Superior temporal gyrus (tissue), 1 donor: Measurements from ENCODE around the gene PVALEF.

ENCODE experiments used
- DNase-seq: peaks from one replicate; pipeline ENCODE4 v3.0.0-alpha.2; 2016; ENCODE audit errors: extremely low spot score

PVALEF gene

DNA sequence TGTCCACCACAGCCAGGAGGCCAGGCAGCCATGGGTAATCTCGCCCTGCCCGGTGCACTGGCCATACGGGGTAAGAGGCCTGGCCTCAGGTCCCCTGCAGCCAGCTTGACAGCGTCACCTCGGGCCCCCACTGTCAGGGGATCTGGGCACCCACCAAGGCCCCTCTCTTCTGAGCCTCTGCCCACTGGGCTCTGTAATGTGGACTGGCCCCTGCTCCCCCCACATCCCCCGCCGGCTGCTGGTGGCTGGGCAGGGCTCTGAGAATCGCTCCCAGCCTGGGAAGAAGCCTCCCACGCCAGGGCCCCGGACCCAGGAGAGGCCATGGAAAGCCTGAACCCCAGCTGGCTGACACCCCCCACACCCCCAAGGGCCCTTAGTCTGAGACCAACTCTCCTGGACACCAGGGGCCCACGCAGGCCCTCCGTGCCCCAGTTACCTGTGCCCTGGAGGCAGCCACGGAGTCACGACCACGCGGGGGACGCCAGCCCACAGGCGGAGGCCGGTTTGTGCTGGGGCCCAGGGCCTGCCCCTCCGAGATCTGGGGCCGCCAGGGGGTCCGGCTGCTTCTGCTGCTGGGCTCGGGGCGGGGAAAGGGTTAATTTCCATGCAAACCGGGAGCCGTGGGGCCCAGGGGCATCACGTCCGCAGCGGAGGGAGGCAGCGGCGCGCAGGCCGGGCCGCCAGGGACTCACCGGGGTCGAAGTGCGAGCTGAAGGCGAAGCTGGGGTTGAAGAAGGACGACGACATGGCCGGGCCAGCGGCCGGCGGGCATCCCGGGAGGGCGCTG is at the start of gene PVALEF:
PVALEF (plus strand) TSS at position 262 of the 787 bp plus-strand sequence. CDS start 15,720 bp downstream, outside the sequence.
- DNase-seq = no peak

DNA sequence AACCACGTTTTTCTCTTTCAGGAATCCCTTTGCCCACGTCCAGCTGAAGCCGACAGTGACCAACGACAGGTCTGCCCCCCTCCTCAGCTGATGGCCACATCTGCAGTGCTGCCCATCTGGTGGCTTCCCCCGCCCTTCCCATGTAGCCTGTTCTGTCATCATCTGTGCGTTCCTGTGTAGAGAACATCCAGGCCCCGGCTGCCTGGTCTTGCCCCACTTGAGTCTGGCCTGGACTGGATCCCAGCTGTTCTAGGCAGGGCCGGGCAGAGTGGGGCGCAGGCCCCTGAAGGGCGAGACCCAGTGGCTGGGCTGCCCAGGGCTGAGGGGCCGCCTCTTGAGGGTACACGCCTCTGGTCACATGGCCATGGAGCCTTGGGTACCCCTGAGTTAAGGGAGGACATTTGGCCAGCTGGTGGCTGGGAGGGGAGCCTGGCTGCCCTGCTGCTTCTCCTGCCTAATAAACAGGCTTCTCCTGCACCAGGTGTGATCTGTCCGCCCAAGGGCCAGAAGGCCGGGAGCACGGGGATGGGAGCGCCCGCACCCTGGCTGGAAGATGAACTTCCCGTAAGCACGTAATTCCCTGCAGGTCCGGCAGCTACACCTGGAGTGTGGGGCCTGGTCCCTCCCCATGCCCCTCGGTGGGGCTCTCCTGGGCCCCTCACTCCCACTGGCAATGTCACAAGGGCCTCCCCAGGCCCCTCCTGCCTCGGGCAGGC is 49.4 kb upstream of the PVALEF start:
- no peak for DNase-seq

DNA sequence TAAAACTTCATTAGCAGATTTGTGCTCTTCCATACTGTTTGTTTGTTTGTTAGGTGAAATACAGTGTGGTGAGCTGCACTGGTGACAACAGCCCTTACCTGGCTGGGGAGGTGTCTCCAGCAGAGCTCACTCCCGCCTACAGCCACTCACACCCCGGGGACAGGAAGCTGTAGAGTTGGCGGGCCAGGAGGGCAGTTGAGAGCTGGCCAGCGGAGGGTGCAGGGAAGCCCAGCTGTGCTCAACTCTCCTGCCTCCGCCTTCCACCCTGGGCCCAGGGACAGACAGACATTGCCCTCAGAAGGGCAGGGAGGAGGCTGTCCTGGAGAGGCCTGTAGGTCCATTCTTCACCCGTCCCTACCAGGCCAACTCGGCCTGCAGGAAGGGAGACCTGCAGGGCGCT is 48.6 kb upstream of the PVALEF start:
- DNase-seq = no peak

DNA sequence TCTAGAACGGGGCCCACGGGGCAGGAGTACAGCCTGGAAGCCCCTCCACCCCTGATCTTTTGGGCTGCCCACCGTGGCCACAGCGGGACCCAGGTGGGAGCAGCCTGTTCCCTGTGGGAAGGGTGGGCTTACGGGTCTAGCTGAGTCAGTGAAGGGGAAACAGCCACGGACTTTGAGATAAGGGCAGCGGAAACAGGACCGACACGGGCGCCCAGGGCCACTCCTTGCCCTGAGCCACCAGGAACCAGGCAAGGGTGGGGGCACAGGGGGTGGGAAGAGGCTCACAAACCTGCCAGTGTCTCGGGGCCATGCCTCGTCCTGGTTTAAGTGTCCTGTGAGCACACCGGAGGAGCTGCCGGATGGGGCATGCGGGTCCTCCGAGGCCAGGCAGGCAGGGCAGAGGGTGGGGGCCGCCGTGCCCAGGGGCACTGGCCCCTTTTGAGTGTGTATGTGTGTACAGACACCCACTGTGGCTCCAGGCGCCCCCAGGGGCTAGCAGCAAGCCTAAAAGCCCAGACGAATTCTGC is 47.6 kb upstream of the PVALEF start:
- no peak for DNase-seq

DNA sequence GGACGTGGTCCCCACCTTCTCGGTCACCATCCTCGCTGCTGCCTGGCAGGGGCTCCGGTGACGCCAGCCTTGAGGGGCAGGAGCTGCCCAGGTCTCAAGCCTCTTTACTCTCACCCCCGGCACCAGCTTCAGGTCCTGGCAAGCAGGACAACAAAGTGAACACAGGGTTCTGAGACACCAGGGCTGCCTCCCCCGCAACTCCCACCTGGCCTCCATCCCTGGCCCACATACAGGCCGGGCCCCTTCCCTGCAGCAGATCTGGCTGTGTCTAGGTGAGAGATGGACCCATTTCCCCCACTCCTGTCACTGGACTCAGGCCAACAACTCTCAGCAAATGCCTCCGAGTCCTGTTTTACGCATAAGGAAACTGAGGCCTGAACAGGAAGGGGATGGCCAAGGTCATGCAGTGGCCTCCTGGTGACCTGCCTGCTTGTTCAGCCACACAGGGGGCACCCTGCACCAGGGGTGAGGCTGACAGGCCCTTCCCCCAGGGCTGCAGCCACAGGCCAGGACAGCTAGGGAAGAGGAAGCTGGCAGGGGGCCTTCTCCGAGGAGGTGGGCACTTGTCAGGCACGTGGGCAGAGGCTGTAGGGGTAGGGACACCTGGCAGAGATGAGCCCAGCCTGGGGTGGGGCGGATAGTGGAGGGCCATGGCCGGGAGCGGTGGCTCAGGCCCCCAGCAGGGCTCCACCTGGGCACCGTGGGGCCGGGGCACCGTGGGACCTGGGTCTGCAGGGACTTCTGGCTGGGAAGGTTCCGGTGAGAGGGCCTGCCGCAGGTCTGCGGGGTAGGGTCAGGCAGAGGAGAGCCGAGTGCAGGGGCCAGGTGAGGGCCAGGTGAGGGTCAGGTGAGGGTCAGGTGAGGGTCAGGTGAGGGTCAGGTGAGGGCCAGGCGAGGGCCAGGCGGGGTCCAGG is 46.7 kb upstream of the PVALEF start:
- no peak for DNase-seq

DNA sequence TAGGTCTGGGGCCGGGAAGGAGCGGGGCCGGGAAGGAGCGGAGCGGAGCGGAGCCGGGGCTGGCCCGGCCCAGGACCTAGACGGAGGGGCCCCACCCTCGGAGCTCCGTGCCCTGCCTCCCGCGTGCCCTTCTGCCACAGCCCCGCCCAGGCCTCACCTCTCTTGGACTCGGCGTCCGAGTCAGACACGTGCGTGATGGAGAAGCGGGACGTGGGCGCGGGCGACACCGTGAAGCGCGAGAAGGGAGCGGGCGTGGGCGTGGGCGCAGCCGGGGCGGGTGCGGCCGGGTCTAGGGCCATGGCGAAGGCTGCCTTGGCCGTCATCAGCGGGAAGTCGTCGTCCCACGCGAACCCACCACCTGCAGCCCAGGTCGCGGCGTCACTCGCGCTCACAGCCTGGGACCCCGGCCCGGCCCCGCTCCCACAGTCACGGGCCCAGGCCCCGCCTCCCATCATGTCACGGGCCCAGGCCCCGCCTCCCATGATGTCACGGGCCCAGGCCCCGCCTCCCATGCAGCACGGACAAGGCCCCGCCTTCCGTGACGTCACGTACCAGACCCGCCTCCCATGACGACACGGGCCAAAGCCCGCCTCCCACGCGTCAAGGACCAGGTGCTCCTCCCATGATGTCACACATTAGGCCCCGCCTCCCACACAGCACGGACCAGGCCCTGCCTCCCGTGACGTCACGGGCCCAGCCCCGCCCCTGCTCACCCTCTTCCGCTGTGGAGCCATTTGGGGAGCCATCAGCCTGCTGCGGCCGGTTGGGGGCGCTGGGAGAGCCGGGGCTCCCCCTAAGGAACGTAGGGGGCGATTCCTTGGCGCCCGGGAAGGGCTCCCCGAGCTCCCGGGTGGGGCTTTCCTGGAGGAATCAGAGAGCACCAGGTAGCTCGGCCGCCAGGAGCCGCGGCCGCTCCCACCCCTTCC is 45.8 kb upstream of the PVALEF start:
- DNase-seq = peak; percentile 94

DNA sequence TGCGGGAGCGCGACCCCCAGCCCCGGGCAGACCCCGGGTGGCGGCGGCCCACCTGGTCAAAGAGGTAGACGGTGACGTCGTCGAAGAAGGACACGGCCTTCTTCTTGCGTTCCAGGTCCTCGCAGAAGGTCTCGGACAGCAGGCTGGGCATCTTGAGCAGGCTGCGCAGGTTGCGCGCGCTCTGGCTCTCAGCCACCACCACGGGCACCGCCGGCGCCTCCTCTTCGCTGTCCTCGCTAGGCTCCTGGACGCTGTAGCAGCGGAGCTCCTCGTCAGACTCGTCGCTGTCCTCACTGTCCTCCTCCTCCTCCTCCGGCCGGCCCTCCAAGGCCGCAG is 45.2 kb upstream of the PVALEF start:
- DNase-seq = no peak

DNA sequence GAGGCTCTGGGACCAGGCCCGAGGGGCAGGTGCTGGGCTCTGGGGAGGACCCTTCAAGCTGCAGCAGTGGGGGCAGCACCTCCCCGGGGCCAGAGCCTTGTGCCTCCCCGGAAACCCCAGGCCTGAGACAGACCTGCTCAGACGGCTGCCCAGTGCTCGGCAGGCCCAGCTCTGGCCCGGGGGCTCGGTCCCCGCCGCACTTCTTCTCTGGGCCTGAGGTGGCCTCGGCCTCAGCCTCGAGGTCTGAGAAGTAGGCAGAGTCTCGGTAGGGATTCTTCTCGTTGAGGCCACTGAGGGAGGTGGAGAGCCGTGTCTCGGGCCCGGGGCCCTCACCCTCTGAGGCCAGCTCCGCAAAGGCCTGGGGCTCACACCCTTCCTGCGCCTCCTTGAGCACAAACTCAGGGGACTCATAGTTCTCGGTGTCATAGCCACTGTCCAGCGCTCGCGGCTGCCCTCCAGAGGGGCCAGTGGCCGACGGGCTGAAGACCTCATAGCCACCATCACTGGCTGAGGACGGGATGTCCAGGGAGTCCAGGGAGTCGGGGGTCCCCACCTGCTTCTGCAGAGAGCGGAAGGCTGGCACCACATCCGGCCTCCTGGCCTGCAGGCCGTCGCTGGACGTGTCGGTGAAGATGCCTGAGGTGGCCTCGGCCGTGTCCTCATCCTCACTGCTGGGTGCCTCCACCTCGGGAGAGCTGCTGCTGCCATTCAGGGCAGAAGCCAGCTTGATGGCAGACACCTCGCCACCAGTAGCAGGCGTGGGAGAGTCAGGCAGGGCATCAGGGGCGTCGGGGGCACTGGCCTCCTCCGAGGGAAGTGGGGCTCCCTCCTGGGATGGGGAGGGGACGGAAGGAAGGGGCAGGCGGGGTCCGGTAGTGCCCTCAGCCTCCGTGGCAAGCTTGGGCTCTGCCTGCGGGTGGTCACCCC is 44.3 kb upstream of the PVALEF start:
- DNase-seq = no peak

DNA sequence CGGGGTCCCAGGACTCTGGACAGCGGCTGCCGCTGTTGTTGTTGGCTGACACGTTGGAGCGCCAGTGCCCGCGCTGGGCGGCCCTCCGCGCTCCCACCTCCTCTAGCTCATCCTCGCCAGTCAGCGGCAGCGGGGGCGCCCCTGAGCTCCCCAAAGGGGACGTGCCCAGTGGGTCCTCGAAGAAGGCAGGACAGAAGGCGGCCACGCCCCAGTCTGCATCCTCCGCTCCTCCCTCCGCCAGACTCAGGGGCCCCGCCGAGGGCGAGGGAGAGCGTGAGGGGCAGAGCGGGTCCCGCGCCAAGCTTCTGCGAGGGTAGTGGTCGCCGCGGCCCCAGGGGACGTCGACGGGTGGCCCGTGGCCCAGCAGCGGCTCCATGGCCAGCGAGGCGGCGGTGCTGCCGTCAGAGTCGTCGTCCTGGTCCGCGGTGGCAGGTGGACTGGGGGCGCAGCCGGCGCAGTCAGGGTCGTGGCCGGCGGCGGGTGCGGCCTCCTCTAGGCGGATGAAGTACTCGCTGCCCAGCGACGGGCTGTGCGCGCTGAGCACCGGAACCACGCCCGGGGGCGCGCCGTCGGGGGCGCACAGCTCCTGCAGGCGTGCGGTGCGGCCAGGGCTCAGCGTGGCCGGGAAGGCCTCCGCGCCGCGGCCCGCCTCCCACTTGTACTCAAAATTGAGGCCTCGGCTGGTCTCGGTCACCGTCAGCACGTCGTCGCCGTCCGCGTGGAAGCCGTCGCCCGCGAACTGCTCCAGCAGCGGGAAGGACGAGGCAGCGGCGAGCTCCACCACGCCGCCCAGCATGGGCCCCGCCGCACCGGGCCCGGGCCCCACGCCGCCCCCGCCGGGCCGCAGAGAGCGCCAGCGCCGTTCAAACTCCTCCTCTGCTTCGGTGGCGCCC is 43.2 kb upstream of the PVALEF start:
- DNase-seq = peak; percentile 7

DNA sequence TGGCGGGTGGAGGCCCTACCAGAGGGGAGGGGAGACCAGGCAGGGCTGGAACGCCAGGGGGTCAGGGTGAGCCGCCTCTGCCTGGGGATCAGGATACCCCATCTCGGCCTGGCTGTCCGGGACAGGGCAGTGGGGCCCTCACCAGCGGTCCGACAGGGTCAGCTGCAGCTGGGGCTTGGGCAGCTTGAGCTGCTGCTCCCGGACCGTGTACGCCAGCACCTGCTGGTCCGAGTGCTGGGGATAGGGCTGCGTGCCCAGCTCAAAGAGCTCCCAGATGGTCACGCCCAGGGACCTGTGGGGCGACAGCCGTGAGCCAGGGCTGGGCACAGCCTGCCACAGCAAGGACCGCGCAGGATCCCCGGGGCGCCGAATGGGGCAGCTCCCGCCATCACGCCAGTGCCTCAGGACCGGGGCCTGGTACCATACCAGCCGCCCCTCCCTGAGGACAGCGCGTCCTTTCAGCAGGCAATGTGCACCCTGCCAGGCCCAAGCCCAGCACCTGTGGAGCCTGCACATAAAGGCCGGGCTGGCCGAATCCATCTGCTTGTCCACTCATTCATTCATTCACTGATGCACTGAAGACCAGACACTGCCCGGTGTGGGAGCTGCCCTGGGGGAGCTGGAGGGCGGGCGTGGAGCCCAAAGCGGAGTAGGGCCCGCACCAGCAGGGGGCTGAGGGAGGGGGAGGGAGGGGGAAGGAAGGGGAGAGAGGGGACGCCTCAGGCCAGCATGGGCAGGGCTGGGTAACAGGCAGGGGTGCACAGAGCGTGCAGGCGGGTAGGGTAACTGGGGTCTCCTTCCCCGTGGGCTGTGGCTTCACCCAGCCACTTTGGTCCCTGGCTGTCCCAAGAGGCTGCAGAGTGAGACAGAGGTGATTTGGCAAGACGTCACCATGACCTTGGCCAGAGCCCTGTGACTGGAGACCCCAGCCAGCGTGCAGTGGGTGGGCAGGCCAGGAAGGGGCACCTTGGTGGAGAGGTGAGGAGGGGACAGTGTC is 42.0 kb upstream of the PVALEF start:
- DNase-seq = peak; percentile 24

DNA sequence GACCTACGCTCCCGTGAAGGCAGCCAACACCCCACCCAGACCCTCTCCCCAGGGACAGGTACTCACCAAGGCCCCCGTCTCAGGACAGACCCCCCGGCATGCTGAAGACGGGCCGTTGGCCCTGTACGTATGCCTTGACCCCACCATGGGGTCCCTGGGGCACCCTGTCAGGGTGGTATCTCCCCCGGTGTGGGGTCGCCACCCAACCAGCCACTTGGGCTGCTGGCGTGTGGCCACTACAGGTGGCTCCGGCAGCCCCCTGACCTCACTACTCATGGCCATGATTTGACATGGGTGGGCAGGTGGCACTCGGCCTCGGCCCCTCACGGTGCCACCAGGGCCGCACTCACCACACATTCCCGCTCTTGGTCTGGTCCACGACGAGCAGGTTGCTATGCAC is 40.9 kb upstream of the PVALEF start:
- DNase-seq = no peak

DNA sequence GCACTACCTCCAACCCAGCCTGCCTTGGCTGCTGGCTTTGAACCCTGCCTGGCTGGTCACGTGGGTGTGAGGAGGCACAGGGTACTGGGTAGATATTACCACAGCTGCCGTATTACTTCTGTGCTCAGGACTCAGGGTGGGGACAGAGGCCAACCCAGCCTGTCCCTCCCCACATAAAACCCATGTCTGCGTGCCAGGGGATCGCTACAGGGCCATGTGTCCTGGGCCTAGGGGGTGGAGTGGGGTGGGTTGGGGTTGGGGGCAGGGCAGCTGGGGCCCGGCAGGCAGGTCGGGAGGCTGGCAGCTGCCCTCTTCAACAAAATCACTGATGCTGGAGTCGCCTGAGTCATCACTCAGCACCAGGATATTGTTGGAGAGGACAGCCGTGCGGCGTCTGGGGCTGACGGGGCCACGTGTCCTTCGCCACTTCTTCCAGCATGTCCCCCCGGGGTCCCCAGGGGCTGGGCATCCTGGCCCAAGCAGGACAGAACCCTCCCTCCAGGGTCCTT is 39.7 kb upstream of the PVALEF start:
- peak; percentile 26 for DNase-seq

DNA sequence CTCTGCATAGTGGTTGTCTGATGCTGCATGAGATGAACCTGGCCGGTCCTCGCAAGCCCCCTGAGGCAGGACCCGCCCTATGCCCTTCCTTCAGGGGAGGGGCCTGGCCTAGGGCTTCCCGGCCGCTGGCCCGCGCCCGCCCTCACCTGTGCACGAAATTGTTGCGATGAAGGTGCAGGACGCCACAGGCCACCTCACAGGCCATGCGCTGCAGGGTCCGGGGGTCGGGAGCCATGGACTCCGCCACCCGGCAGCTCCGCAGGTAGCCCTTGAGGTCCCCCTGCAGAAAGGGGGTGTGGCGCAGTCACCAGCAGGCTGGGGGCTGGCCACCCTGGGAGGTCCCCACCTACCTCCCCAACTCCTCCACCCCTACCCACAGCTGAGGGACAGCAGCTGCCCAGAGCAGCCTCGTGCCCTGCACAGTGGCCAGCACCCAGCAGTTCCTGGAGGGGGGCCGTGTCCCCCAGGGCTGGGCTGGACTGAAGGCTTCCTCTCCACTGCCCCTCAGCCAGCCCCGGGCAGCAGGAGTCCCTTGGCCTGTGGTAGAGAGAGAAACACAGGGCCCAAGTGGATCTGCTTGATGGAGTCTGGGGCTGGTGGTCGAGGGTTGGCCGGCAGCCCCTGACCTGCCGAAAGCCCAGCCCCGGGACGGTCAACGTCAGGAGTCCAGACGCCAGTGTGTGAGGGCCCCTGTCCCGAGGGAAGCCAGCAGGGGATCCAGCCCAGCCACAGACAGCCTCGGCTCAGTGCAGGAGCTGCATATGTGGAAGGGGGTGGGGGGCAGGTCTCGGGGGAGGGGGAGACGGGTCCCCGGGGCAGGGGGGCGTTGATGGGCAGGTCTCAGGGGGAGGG is 38.8 kb upstream of the PVALEF start:
- DNase-seq = peak; percentile 62

DNA sequence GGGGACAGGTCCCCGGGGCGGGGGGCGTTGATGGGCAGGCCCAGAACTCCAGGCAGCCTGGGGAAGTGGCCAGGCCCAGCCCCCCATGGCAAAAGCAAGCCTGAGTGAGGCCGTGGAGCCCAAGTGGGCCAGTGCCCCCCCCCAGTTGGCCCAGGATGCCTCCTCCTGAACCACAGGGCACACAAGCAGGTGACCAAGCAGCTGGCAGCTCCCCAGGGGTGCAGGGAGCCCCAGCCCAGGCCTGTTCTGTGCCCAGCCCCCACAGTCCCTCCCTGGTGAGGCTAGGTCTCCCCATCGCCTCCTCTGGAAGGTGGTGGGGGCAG is 38.2 kb upstream of the PVALEF start:
- peak; percentile 5 for DNase-seq

DNA sequence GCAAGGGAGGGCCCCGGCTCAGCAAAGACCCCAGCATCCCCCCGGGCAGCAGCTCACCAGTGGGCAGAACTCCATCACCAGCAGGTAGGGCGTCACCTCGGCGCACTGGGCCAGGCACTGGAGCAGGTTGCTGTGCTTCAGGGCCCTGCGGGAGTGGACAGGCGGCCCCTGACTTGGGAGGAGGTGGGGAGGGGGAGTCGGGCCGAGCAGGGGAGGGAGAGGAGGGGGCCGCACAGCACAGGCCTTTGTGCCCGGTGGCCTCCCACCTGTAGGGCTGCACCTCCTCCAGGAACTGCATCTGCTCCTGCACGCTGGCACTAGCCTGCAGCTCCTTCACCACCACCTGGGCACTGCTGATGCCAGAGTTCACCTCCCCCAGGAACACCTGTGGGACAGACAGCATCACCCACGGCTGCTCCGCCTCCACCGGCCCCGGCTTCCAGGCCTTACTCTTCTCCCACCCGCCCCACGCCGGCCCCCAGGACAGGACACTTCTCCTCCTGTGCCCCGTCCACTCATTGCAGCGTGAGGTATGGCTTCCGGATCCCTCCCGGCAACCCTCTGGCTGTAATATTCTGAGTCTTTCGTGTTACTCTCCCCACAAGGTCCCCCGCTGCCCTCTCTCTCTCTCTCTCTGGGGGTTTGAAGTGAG is 37.7 kb upstream of the PVALEF start:
- DNase-seq = peak; percentile 7

DNA sequence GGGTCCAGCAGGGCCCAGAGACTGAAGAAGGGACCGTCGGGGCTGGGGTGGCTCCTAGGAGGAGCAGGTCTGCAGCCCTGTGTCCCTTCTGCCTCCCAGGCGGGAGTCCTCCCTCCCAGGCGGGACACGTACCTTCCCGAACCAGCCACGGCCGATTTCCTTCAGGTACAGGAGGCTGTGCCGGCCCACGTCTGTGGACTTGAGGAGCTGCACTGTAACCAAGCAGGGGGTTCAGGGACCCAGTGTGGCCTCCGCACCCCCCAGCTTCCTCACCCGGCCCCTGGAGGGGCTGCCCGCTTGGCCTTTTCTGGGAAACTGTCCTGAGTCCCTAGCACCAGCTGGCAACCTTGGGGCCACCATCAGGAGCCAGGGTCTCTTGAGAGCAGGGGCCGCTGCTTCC is 37.0 kb upstream of the PVALEF start:
- DNase-seq = no peak
